IMR-90 (cell line): ENCODE data around the gene DNAH5. TPM values are rescaled to one million over a fixed set of nuclear protein-coding genes. Genes with fewer than 3 reads are reported as not detected.
A peak's percentile ranks its signal among the peaks of the same experiment; 100 is the strongest.

Experiments used
- ATAC-seq: fragments of 200-7000 bp; cut with Tn5 transposase; 2 replicates; pipeline ENCODE4 v1.9.1; 2020; ENCODE audit warnings: low read depth, mild to moderate bottlenecking, moderate library complexity
- BruUV-seq: library from RNA; stranded (reverse); fragments of 400-500 nt; replicated peaks from 2 replicates; lab custom pipeline; 2021; lab: Mats Ljungman, UMichigan
- CTCF ChIA-PET: fragments of 300-600 bp; formaldehyde crosslinking; extraction: SDS; loops from one replicate; lab custom pipeline; 2021; ENCODE audit warnings: antibody characterized with exemption; lab: Yijun Ruan, JAX
- POLR2A ChIA-PET: fragments of 300-600 bp; sonication (Branson Sonifier 250); formaldehyde crosslinking; loops from one replicate; lab custom pipeline; 2022; ENCODE audit warnings: antibody characterized with exemption; ENCODE audit not compliant: unreplicated experiment; lab: Charles Lee
- DNase-seq: peaks from one replicate; pipeline ENCODE4 v3.0.0; 2013
- H2AFZ ChIP-seq: replicated peaks from 2 replicates; pipeline ENCODE3; 2013; ENCODE audit warnings: low read length, mild to moderate bottlenecking; ENCODE audit not compliant: poor library complexity
- H2AK5ac ChIP-seq: 2 replicates; pipeline ENCODE4 v1.6.1; 2013; ENCODE audit warnings: low read depth, low read length, inconsistent platforms
- H2AK9ac ChIP-seq: replicated peaks from 2 replicates; pipeline ENCODE3; 2013; ENCODE audit warnings: mild to moderate bottlenecking, low read depth, low read length, moderate library complexity; ENCODE audit not compliant: poor library complexity
- H2BK120ac ChIP-seq: 2 replicates; pipeline ENCODE4 v1.6.1; 2013; ENCODE audit warnings: low read depth, low read length, inconsistent platforms
- H2BK15ac ChIP-seq: 3 replicates; pipeline ENCODE4 v1.6.1; 2013; ENCODE audit warnings: low read depth, low read length, inconsistent platforms
- H2BK20ac ChIP-seq: 2 replicates; pipeline ENCODE4 v1.6.1; 2013; ENCODE audit warnings: low read depth, mild to moderate bottlenecking, inconsistent platforms, low read length, moderate library complexity
- H2BK5ac ChIP-seq: 2 replicates; pipeline ENCODE4 v1.6.1; 2013; ENCODE audit warnings: mild to moderate bottlenecking, low read depth, low read length, inconsistent platforms; ENCODE audit not compliant: poor library complexity, severe bottlenecking
- H3K14ac ChIP-seq: replicated peaks from 2 replicates; pipeline ENCODE4 v1.6.1; 2013; ENCODE audit warnings: low read depth, low read length, inconsistent platforms
- H3K18ac ChIP-seq: 2 replicates; pipeline ENCODE4 v1.6.1; 2013; ENCODE audit warnings: low read depth, low read length, control low read depth
- H3K23ac ChIP-seq: 2 replicates; pipeline ENCODE4 v1.6.1; 2013; ENCODE audit warnings: low read depth, low read length, inconsistent platforms
- H3K27ac ChIP-seq: 2 replicates; pipeline ENCODE4 v1.5.1; 2013; ENCODE audit warnings: mild to moderate bottlenecking, control low read depth, low read length; ENCODE audit not compliant: insufficient read depth
- H3K27me3 ChIP-seq: 2 replicates; pipeline ENCODE4 v1.6.1; 2013; ENCODE audit warnings: low read length; ENCODE audit not compliant: control insufficient read depth, insufficient read depth
- H3K36me3 ChIP-seq: 2 replicates; pipeline ENCODE4 v1.6.1; 2013; ENCODE audit warnings: low read length, mixed read lengths; ENCODE audit not compliant: control insufficient read depth, insufficient read depth
- H3K4ac ChIP-seq: 2 replicates; pipeline ENCODE4 v1.6.1; 2013; ENCODE audit warnings: low read depth, low read length, inconsistent platforms
- H3K4me1 ChIP-seq: 2 replicates; pipeline ENCODE4 v1.6.1; 2013; ENCODE audit warnings: low read length, mixed read lengths; ENCODE audit not compliant: control insufficient read depth, insufficient read depth
- H3K4me2 ChIP-seq: 2 replicates; pipeline ENCODE4 v1.6.1; 2013; ENCODE audit warnings: low read depth, mild to moderate bottlenecking, control low read depth, low read length, moderate library complexity
- H3K4me3 ChIP-seq: 2 replicates; pipeline ENCODE4 v1.5.1; 2013; ENCODE audit warnings: low read depth, mild to moderate bottlenecking, control low read depth, low read length, moderate library complexity; ENCODE audit not compliant: insufficient read depth
- H3K56ac ChIP-seq: 2 replicates; pipeline ENCODE4 v1.6.1; 2013; ENCODE audit warnings: low read length, inconsistent platforms; ENCODE audit not compliant: insufficient read depth; ENCODE audit errors: extremely low read depth
- H3K79me1 ChIP-seq, 2 experiments: 2 replicates each; pipeline ENCODE4 v1.6.1; 2013; ENCODE audit warnings: low read length in 2 of 2, inconsistent platforms in 1 of 2, low read depth in 1 of 2
- H3K9ac ChIP-seq: 2 replicates; pipeline ENCODE4 v1.6.1; 2013; ENCODE audit warnings: low read depth, low read length, control low read depth
- H3K9me1 ChIP-seq: 2 replicates; pipeline ENCODE4 v1.6.1; 2013; ENCODE audit warnings: low read length, inconsistent platforms; ENCODE audit not compliant: insufficient read depth
- H3K9me3 ChIP-seq: 2 replicates; pipeline ENCODE4 v1.6.1; 2013; ENCODE audit warnings: low read length; ENCODE audit not compliant: control insufficient read depth, insufficient read depth
- H4K20me1 ChIP-seq: 2 replicates; pipeline ENCODE4 v1.6.1; 2013; ENCODE audit warnings: low read length, inconsistent platforms; ENCODE audit not compliant: insufficient read depth
- H4K5ac ChIP-seq: 2 replicates; pipeline ENCODE4 v1.6.1; 2013; ENCODE audit warnings: mild to moderate bottlenecking, low read depth, low read length, control low read depth
- H4K8ac ChIP-seq, 2 experiments: 2 replicates each; pipeline ENCODE4 v1.6.1; 2013; ENCODE audit warnings: low read depth in 2 of 2, low read length in 2 of 2, control low read depth in 1 of 2, inconsistent platforms in 1 of 2
- H4K91ac ChIP-seq: 2 replicates; pipeline ENCODE4 v1.6.1; 2013; ENCODE audit warnings: low read depth, low read length, inconsistent platforms; ENCODE audit not compliant: insufficient read depth
- BHLHE40 ChIP-seq: fragments of 150-350 bp; IDR thresholded peaks from 2 replicates; pipeline ENCODE4 v1.6.1; 2016; ENCODE audit warnings: mild to moderate bottlenecking, low read depth, low read length
- CHD1 ChIP-seq: IDR thresholded peaks from 2 replicates; pipeline ENCODE4 v1.6.1; 2012; ENCODE audit warnings: low read depth, low read length, improper control_type of control experiment
- FOS ChIP-seq: fragments of 150-350 bp; IDR thresholded peaks from 2 replicates; pipeline ENCODE4 v1.6.1; 2016; ENCODE audit warnings: low read depth, low read length
- MAFK ChIP-seq: IDR thresholded peaks from 2 replicates; pipeline ENCODE4 v1.6.1; 2012; ENCODE audit warnings: low read depth, low read length, improper control_type of control experiment
- MAZ ChIP-seq: IDR thresholded peaks from 2 replicates; pipeline ENCODE4 v1.6.1; 2012; ENCODE audit warnings: low read depth, mild to moderate bottlenecking, low read length, improper control_type of control experiment, moderate library complexity, borderline replicate concordance
- NFE2L2 ChIP-seq: fragments of 150-350 bp; IDR thresholded peaks from 2 replicates; pipeline ENCODE4 v1.6.1; 2016; ENCODE audit warnings: low read depth, mild to moderate bottlenecking, low read length
- POLR2A ChIP-seq: IDR thresholded peaks from 2 replicates; pipeline ENCODE4 v1.6.1; 2012; ENCODE audit warnings: mild to moderate bottlenecking, low read depth, low read length
- RCOR1 ChIP-seq: IDR thresholded peaks from 2 replicates; pipeline ENCODE4 v1.6.1; 2012; ENCODE audit warnings: mild to moderate bottlenecking, low read length, improper control_type of control experiment; ENCODE audit not compliant: insufficient replicate concordance
- RFX5 ChIP-seq: IDR thresholded peaks from 2 replicates; pipeline ENCODE4 v1.8.0; 2012; ENCODE audit warnings: low read depth, mild to moderate bottlenecking, low read length, moderate library complexity
- SMC3 ChIP-seq: fragments of 150-350 bp; IDR thresholded peaks from 2 replicates; pipeline ENCODE4 v1.6.1; 2016; ENCODE audit warnings: low read depth, mild to moderate bottlenecking, antibody characterized with exemption, low read length, moderate library complexity
- USF2 ChIP-seq: fragments of 150-350 bp; IDR thresholded peaks from 2 replicates; pipeline ENCODE4 v1.6.1; 2017; ENCODE audit warnings: mild to moderate bottlenecking, antibody characterized with exemption, low read length, low read depth
- WGBS, 2 experiments: methylation state at CpG; one replicate each; pipeline versions ENCODE4 v1.1.5 to v1.1.7; 2013; ENCODE audit warnings: missing lambda C conversion rate in 2 of 2; ENCODE audit not compliant: insufficient read length in 1 of 2; ENCODE audit errors: extremely low coverage in 2 of 2; 5-methylcytosine and 5-hydroxymethylcytosine counted together
- dilution Hi-C: fragments of 300-500 bp; cut with HindIII; formaldehyde crosslinking; loops from one replicate; pipeline ENCODE4 v1.14.3; 2018; ENCODE audit warnings: low sequenced_read_pairs; ENCODE audit not compliant: unreplicated experiment
- in situ Hi-C: fragments of 300-500 bp; cut with MboI; formaldehyde crosslinking; loops from 3 replicates; pipeline ENCODE4 v1.14.3; 2019; ENCODE audit warnings: low sequenced_read_pairs, inconsistent platforms, mixed read lengths
- intact Hi-C: fragments of 100-400 bp; cut with micrococcal nuclease; formaldehyde crosslinking; loops from 2 replicates; pipeline ENCODE4 v1.10.0; 2022
- polyA plus RNA-seq, 3 experiments: library from polyadenylated mRNA; depleted of rRNA; stranded (reverse); fragments of >200 nt; gene quantifications; 2 replicates each; pipeline ENCODE4 v1.2.3, GENCODE V29; 2012; ENCODE audit warnings: low replicate concordance in 1 of 3
- total RNA-seq: library from RNA; depleted of rRNA; stranded (reverse); fragments of >200 nt; gene quantifications from 2 replicates; pipeline ENCODE4 v1.2.3, GENCODE V29; 2012
- TF ChIP-seq, protein P1 (sequence below): fragments of 150-350 bp; IDR thresholded peaks from 2 replicates; pipeline ENCODE4 v1.6.1; 2016; ENCODE audit warnings: low read depth, mild to moderate bottlenecking, low read length, moderate library complexity, borderline replicate concordance

The DNAH5 gene
- total and polyA plus RNA-seq, 2 of the 4 experiments (the other 2 are of a cell fraction): 1.9 to 4.3 TPM

GRCh38 chr5:13944560-13945199 lies at the start of gene DNAH5 (continued):
- TF ChIP-seq CHD1 (no peak), BHLHE40 (0 out of 2 replicates have a peak, but pooled peaks have one; percentile 17)

DNA sequence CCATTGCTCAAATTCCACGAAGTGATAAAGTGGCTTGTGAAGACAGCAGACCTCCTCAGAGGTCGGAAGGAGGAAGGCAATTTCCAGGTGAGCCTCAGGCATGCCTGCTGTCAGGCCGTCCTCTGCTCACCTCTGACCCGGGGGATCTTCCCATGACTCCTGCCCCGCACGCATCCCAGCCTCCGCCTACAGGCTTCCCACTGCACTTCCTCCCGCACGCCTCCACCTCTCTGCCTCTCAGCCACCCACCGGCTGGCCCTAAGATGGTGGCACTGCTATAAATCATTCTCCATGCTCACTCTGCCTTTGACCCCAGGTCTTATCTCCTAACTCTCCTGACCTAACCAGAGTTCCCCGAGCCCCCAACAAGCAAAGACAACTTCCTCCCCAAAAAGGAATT lies 49.4 kb upstream of the DNAH5 start:
- no peaks in the 10 kb centered on the region for H3K27me3 ChIP-seq
- peaks cover 24% of the 10 kb centered on the region for H3K4me1 ChIP-seq
- ChIA-PET CTCF (interaction anchor here (1.1 kb wide), 2 partner anchors 13 to 115 kb away, joined by 3 to 4 read pairs; no protein-coding TSS in a partner anchor), POLR2A (interaction anchor here (0.5 to 1.1 kb wide), 2 partner anchors 44 to 177 kb away, joined by 3 to 8 read pairs; no protein-coding TSS in a partner anchor)
- H3K9me3 ChIP-seq: peaks cover 2% of the 10 kb centered on the region; the same call in 1 of the 2 replicates
- in situ Hi-C loops (loop anchor here (25.0 kb wide), 1 partner anchor 668 kb away; the partner anchor contains the start of gene OTULIN), intact Hi-C loops (loop anchor here (2.0 kb wide), 2 partner anchors 43 to 151 kb away; no protein-coding TSS in a partner anchor), dilution Hi-C loops (no loop called here)
- ATAC-seq (no peak; the same call in 1 of the 2 replicates), DNase-seq (no peak)
- H2AK5ac ChIP-seq: peak overlapping the region; percentile 99
- H3K18ac ChIP-seq: peak overlapping the region; percentile 97
- peak overlapping the region; percentile 99 for H3K14ac ChIP-seq
- peaks cover 16% of the 10 kb centered on the region for H3K9me1 ChIP-seq
- peak overlapping the region; percentile 73 for H2AFZ ChIP-seq
- H4K20me1 ChIP-seq: no peaks in the 10 kb centered on the region
- peak overlapping the region; percentile 97 for H4K91ac ChIP-seq
- no peaks in the 10 kb centered on the region for H3K36me3 ChIP-seq
- peak overlapping the region; percentile 92 to 99 for H4K8ac ChIP-seq
- peak overlapping the region; percentile 96 for H3K56ac ChIP-seq
- BruUV-seq: no TSS peak
- H2BK20ac ChIP-seq: peak overlapping the region; percentile 98
- H3K79me1 ChIP-seq: peaks cover 35 to 78% of the 10 kb centered on the region in 2 experiments
- H3K27ac ChIP-seq: peak overlapping the region; percentile 91
- peak overlapping the region; percentile 98 for H2BK120ac ChIP-seq
- H2BK5ac ChIP-seq: peak overlapping the region; percentile 89
- peak overlapping the region; percentile 83 for H2AK9ac ChIP-seq
- WGBS, 2 experiments: 54% methylated on average over 8 of the region's 11 CpGs; no CpG with 5 or more reads in 1 of the 2 experiments
- H3K4ac ChIP-seq: peak overlapping the region; percentile 99
- H4K5ac ChIP-seq: peak overlapping the region; percentile 92
- peak overlapping the region; percentile 57 for H3K9ac ChIP-seq
- peak overlapping the region; percentile 21; the same call in 1 of the 2 replicates for H3K4me2 ChIP-seq
- no peak overlapping the region for H3K4me3 ChIP-seq
- H2BK15ac ChIP-seq: peak overlapping the region; percentile 93; the same call in 2 of the 3 replicates
- H3K23ac ChIP-seq: peak overlapping the region; percentile 97
- TF ChIP-seq RCOR1: no peak
- no peak for TF ChIP-seq BHLHE40
- no peak for TF ChIP-seq NFE2L2
- TF ChIP-seq POLR2A: no peak
- TF ChIP-seq, protein P1, sequence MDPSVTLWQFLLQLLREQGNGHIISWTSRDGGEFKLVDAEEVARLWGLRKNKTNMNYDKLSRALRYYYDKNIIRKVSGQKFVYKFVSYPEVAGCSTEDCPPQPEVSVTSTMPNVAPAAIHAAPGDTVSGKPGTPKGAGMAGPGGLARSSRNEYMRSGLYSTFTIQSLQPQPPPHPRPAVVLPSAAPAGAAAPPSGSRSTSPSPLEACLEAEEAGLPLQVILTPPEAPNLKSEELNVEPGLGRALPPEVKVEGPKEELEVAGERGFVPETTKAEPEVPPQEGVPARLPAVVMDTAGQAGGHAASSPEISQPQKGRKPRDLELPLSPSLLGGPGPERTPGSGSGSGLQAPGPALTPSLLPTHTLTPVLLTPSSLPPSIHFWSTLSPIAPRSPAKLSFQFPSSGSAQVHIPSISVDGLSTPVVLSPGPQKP: no peak
- TF ChIP-seq MAFK: no peak
- TF ChIP-seq FOS: no peak
- TF ChIP-seq USF2: no peak
- no peak for TF ChIP-seq RFX5
- no peak for TF ChIP-seq SMC3
- no peak for TF ChIP-seq CHD1
- TF ChIP-seq MAZ: no peak
